Endodermal cell (in vitro differentiated cells): ENCODE measurements around the gene GTF2F2. TPM values are rescaled to one million over a fixed set of nuclear protein-coding genes. Genes with fewer than 3 reads are reported as not detected.

ENCODE experiments used
- DNase-seq: peaks from one replicate; pipeline ENCODE4 v3.0.0-alpha.2; 2017
- H3K27ac ChIP-seq: 2 replicates; pipeline ENCODE4 v1.5.1; 2013; ENCODE audit warnings: mild to moderate bottlenecking, low read depth, low read length, moderate library complexity
- H3K27me3 ChIP-seq: 2 replicates; pipeline ENCODE4 v1.6.1; 2013; ENCODE audit warnings: mild to moderate bottlenecking, low read length, moderate library complexity; ENCODE audit not compliant: insufficient read depth, control insufficient read depth, poor library complexity, severe bottlenecking
- H3K36me3 ChIP-seq: 2 replicates; pipeline ENCODE4 v1.7.0; 2013; ENCODE audit warnings: mild to moderate bottlenecking, low read length, moderate library complexity; ENCODE audit not compliant: control insufficient read depth, insufficient read depth
- H3K4me1 ChIP-seq: one replicate; pipeline ENCODE4 v1.7.0; 2013; ENCODE audit warnings: low read length; ENCODE audit not compliant: control insufficient read depth, insufficient read depth
- H3K4me3 ChIP-seq: 2 replicates; pipeline ENCODE4 v1.5.1; 2013; ENCODE audit warnings: mild to moderate bottlenecking, low read length, moderate library complexity
- H3K9ac ChIP-seq: 2 replicates; pipeline ENCODE4 v1.6.1; 2013; ENCODE audit warnings: mild to moderate bottlenecking, low read length, moderate library complexity; ENCODE audit not compliant: poor library complexity, severe bottlenecking; ENCODE audit errors: extremely low read depth
- H3K9me3 ChIP-seq: 2 replicates; pipeline ENCODE4 v1.6.1; 2013; ENCODE audit warnings: mild to moderate bottlenecking, low read length, moderate library complexity; ENCODE audit not compliant: control insufficient read depth
- H3K27ac Mint-ChIP-seq: 2 replicates; pipeline ENCODE4 v1.8.0; 2020; ENCODE audit warnings: mixed read lengths
- H3K27me3 Mint-ChIP-seq: 2 replicates; pipeline ENCODE4 v1.8.0; 2021; ENCODE audit warnings: mild to moderate bottlenecking, mixed read lengths; ENCODE audit not compliant: insufficient read depth
- H3K36me3 Mint-ChIP-seq: 2 replicates; pipeline ENCODE4 v1.8.0; 2020; ENCODE audit warnings: low read depth, mixed read lengths
- H3K4me1 Mint-ChIP-seq: 2 replicates; pipeline ENCODE4 v1.8.0; 2020; ENCODE audit warnings: mixed read lengths
- H3K4me3 Mint-ChIP-seq: 2 replicates; pipeline ENCODE4 v1.8.0; 2020; ENCODE audit warnings: mild to moderate bottlenecking, moderate library complexity, mixed read lengths
- H3K9me3 Mint-ChIP-seq: 2 replicates; pipeline ENCODE4 v1.8.0; 2020; ENCODE audit warnings: mild to moderate bottlenecking, mixed read lengths
- WGBS, 2 experiments: methylation state at CpG; one replicate each; pipeline versions ENCODE4 v1.1.5 to v1.1.7; 2013; ENCODE audit warnings: missing lambda C conversion rate in 2 of 2, mixed read lengths in 1 of 2; ENCODE audit not compliant: insufficient coverage in 1 of 2, insufficient read length in 1 of 2; 5-methylcytosine and 5-hydroxymethylcytosine counted together
- total RNA-seq, 2 donors: library from RNA; stranded (reverse); fragmentation: NEBNext Ultra II Directional in 1 of 2; extraction: Animal tissue kit (Norgen Biotek cat#: 25700) in 1 of 2; gene quantifications; 2 replicates in 1 of 2; 3 replicates in 1 of 2; pipeline ENCODE4 v1.2.1, GENCODE V29; 2021
- TF ChIP-seq, protein P1 (sequence below): fragments of 200-600 bp; sonication (generic); conservative IDR thresholded peaks from 2 replicates; pipeline ENCODE4 v1.5.0; 2021; ENCODE audit warnings: antibody characterized with exemption, mild to moderate bottlenecking

GTF2F2 gene
- total RNA-seq, 2 donors from 2014 or later, result 27.0 to 27.4 TPM

DNA sequence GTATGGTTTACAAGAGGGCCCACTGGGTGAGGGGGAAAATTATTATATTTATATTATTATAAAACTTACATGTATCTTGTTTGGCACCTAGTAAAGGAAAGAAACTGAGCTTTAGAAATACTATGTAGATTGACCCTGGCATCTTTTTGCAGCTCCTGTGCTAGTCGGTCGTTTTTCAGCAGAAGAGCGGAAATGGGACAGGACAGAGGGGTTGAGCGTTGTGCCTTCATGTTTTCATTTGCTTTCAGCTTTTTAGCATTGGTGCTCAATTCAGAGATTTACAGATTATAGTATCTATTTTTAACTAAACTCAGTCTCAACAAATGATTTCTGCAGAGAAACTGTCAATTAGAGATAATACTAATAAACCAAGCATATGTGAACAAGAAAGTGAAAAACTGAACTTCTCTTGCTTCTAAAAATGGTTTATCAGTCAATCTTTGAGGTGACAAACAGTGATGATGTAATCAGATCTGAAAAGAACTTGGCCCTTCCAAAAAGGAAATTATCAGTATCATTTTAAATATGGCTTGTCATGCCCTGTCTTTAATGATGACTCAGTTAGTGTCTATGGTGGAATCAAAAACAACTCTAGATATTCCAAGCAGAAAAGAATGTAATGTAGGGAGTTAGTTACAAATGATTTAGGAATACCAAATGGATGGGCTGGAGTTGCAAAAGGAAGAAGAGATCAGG, 137.5 kb downstream of the GTF2F2 start:
- Mint-ChIP-seq H3K9me3 (no peaks in the 10 kb centered on the region), H3K36me3 (peaks cover 20% of the 10 kb centered on the region), H3K27ac (no peak overlapping the region), H3K4me1 (peaks cover 11% of the 10 kb centered on the region), H3K4me3 (no peak overlapping the region), H3K27me3 (no peaks in the 10 kb centered on the region)
- WGBS, 2 experiments, result 93 to 98% methylated on average over 4 of the region's 4 CpGs
- Histone ChIP-seq H3K4me3 (no peak overlapping the region), H3K27me3 (no peaks in the 10 kb centered on the region), H3K36me3 (peaks cover 8% of the 10 kb centered on the region), H3K4me1 (peaks cover 7% of the 10 kb centered on the region), H3K9ac (no peak overlapping the region), H3K27ac (no peak overlapping the region), H3K9me3 (no peaks in the 10 kb centered on the region)
- no peak for DNase-seq
- TF ChIP-seq, protein P1, sequence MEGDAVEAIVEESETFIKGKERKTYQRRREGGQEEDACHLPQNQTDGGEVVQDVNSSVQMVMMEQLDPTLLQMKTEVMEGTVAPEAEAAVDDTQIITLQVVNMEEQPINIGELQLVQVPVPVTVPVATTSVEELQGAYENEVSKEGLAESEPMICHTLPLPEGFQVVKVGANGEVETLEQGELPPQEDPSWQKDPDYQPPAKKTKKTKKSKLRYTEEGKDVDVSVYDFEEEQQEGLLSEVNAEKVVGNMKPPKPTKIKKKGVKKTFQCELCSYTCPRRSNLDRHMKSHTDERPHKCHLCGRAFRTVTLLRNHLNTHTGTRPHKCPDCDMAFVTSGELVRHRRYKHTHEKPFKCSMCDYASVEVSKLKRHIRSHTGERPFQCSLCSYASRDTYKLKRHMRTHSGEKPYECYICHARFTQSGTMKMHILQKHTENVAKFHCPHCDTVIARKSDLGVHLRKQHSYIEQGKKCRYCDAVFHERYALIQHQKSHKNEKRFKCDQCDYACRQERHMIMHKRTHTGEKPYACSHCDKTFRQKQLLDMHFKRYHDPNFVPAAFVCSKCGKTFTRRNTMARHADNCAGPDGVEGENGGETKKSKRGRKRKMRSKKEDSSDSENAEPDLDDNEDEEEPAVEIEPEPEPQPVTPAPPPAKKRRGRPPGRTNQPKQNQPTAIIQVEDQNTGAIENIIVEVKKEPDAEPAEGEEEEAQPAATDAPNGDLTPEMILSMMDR, result no peak

DNA sequence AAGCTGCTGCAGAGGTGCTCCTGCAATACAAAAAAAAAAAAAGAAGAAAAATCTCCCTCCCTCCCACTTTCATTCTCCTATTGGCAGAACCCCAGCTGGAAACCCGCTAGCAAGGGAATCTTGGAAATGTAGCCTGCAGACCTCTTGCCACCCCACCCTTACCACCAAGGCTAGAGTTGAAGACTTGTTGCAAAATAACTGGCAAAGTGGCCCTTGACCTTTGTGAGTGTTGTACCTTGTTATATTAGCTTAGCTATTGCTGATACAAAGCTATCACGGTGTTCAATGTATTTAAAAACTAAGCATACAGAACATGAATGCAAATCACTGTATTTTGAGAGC, 138.0 kb downstream of the GTF2F2 start:
- no peak overlapping the region for H3K4me3 Mint-ChIP-seq
- Histone ChIP-seq H3K36me3 (peaks cover 4% of the 10 kb centered on the region), H3K9ac (no peak overlapping the region), H3K9me3 (no peaks in the 10 kb centered on the region), H3K27ac (no peak overlapping the region), H3K4me3 (no peak overlapping the region), H3K4me1 (peaks cover 5% of the 10 kb centered on the region), H3K27me3 (no peaks in the 10 kb centered on the region)
- H3K9me3 Mint-ChIP-seq, result no peaks in the 10 kb centered on the region
- no peaks in the 10 kb centered on the region for H3K27me3 Mint-ChIP-seq
- TF ChIP-seq, protein P1, result no peak
- H3K36me3 Mint-ChIP-seq, result peaks cover 19% of the 10 kb centered on the region
- H3K27ac Mint-ChIP-seq, result no peak overlapping the region
- peaks cover 11% of the 10 kb centered on the region for H3K4me1 Mint-ChIP-seq
- 90 to 92% methylated on average over 2 of the region's 2 CpGs for WGBS, 2 experiments
- no peak for DNase-seq

DNA sequence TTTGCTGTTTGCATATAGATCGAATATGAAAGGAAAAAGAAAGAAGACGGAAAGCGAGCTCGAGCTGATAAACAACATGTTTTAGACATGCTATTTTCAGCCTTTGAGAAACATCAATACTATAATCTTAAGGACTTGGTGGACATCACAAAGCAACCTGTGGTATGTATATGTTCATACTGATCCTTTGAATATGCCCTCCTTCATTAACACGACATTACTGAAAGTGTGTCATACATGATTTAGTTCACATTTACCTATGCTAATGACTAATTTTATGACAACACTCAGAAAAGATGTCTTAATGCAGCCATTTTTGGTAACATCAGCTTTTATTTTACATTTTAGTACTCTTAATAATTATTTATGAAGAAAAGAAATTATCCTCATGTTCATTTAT, 146.9 kb downstream of the GTF2F2 start:
- WGBS, 2 experiments, result 88 to 100% methylated on average over 1 to 5 of the region's 5 CpGs
- H3K9me3 ChIP-seq, result no peaks in the 10 kb centered on the region
- H3K27me3 ChIP-seq, result no peaks in the 10 kb centered on the region
- H3K4me1 ChIP-seq, result no peaks in the 10 kb centered on the region
- Mint-ChIP-seq H3K27ac (no peak overlapping the region), H3K36me3 (peaks cover 21% of the 10 kb centered on the region), H3K9me3 (no peaks in the 10 kb centered on the region), H3K4me3 (no peak overlapping the region), H3K4me1 (peaks cover 23% of the 10 kb centered on the region), H3K27me3 (no peaks in the 10 kb centered on the region)
- H3K27ac ChIP-seq, result no peak overlapping the region
- DNase-seq, result no peak
- H3K4me3 ChIP-seq, result no peak overlapping the region
- H3K9ac ChIP-seq, result no peak overlapping the region
- H3K36me3 ChIP-seq, result peaks cover 9% of the 10 kb centered on the region
- TF ChIP-seq, protein P1, result no peak
